ENCODE data around the gene NR2F1.

NR2F1 gene

DNA sequence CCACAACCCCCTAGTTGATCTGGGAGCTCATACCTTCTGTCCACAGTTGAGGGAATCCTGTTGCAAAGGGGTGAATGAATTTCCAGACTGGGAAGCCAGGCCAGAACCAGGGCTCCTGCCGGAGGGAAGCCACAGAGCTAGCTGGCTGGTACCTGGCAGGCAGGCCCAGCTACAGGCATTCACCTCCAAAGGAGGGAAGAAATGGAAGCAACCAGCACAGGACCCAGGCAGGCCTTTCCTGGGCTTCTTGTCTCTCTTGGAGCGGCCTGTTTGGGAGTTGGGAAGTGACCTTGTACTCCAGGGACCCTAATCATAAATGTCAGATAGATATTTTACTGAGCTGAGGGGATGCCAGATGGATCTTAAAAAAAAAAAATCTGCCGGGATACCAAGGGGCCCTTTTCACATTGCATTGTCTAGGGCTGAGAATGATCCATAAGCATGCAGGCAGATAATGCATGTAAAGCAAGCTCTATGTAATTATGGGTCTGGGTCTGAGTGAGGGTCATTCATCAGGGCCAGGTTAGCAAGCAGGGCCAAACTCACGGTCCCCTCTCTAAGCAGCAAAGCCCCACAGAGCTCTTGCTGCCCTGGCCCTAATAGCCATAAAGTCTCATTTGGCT, 8.4 kb downstream of the NR2F1 start:
- no peak for DNase-seq

- DNase-seq = no peak
These were observed 9.9 kb downstream of the NR2F1 start for GRCh38 chr5:93592883-93593282.

DNA sequence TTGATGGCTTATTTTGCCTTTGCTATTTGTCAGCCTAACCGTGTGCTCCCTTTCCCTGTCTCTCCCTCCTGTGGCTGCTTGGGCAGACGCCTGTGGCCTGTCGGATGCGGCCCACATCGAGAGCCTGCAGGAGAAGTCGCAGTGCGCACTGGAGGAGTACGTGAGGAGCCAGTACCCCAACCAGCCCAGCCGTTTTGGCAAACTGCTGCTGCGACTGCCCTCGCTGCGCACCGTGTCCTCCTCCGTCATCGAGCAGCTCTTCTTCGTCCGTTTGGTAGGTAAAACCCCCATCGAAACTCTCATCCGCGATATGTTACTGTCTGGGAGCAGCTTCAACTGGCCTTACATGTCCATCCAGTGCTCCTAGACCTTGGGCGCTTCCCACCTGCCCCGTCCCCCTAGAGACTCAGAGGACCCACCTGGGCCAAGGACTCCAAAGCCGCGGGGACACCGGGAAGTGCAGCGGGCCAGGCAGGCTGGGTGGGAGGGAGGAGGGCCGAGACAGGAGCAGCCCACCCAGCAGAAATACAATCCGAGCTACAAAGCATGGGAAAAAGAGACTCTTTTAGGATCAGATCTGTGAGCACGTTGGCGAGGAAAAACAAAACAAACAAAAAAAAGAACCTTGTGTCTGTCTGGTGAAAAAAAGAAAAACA, 10.6 kb downstream of the NR2F1 start:
- DNase-seq = no peak

- DNase-seq = no peak
These were observed 11.8 kb downstream of the NR2F1 start for GRCh38 chr5:93594591-93595419.

GRCh38 chr5:93595420-93596147, 12.6 kb downstream of the NR2F1 start:
- DNase-seq = no peak

- no peak for DNase-seq
These were observed 13.3 kb downstream of the NR2F1 start for GRCh38 chr5:93596310-93596675.

DNA sequence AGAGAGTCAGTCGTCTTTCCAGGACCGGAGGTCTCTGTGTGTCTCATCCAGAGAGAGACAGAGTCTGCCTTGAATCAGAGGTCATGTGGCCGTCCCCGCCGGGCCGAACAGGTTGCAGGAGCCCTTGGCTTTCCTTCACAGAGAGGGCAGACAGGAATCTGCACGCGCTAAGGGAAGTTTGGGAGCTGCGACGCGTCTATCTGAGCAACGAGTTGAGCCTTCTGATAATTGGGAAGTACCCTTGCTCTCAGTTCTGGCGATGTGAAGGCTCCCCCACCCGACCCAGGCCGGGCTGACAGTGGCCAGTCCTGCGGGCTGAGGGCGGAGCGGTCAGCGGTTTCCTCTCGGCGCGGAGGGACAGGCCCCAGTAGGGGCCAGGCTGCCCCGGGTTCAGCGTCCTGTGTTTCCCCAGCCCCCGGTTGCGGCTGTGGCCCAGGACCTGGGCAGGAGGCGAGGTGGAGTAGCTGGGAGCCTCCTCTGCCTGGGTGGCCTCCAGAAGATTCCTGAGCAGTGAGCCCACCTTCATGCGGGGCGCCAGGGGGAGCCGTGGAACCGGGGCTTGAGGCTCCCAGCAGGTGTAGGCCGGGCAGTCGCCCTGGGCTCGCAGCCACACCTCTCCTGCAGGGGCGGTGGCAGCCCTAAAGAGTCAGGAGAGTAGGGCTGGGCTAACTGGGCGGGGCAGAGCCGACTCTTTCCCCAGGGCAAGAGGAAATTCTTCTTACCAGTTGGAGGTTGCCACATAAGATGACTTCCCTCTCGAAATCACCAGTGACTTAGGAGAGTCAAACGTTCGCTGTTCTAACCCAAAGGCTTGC, 13.9 kb downstream of the NR2F1 start:
- DNase-seq = no peak

- no peak for DNase-seq
These were observed 15.3 kb downstream of the NR2F1 start for GRCh38 chr5:93598091-93599000.

DNA sequence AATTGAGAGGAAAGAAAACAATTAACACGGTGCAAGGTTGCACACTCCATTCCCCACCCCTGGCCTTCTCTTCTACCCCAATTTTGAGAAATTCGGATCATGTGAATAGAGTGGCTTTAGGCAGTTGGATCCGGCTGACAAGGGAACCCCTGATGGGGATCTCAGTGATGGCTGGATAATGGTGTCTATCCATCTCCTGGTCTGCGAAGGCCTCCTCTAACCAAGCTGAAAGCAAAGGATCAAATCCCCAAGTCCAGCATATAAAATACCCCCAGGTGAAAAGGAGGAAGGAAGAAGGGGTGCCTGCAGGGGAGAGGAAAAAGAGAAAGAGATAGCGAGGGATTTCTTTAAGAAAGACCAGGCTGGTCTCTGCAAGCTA, 16.0 kb downstream of the NR2F1 start:
- no peak for DNase-seq

- DNase-seq = no peak
These were observed 16.5 kb downstream of the NR2F1 start for GRCh38 chr5:93599399-93600120.

GRCh38 chr5:93600409-93601070, 17.5 kb downstream of the NR2F1 start:
- DNase-seq = no peak

DNA sequence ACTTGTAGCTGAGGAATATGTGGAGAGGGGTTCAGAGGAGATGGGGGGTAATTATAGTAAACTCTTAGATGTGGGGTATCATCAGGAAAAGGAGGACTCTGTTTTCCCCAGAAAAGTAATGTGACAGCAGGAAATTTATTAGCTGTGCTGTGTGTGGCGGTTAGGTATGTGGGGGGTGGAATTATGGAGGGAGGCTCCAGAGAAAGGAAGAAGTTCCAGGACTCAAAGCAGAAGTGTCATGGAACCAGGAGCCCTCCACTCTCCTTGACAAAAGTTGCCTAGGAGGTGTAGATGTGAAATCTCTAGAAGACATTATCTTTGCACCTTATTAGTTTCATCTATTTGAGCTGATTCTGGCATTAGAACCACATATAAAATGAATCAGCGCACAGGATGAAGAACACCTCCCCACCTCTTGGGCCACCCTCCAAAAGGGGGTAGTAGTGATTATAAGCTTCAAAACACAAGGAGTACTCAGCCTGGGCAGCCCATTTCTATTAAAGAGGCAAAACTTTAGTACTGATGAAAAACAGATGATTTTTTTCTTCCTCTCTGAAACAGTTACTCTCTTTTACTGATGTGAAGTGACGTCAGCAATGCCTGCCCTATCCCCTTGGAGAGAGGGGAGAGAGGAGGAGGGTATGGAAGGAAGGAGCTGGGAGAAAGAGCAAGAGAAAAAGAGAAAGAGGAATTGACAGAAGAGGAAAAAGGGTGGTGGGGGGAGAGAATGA, 18.2 kb downstream of the NR2F1 start:
- no peak for DNase-seq

- DNase-seq = no peak
These were observed 18.8 kb downstream of the NR2F1 start for GRCh38 chr5:93601802-93602155.

- no peak for DNase-seq
These were observed 19.4 kb downstream of the NR2F1 start for GRCh38 chr5:93602241-93603077.

DNA sequence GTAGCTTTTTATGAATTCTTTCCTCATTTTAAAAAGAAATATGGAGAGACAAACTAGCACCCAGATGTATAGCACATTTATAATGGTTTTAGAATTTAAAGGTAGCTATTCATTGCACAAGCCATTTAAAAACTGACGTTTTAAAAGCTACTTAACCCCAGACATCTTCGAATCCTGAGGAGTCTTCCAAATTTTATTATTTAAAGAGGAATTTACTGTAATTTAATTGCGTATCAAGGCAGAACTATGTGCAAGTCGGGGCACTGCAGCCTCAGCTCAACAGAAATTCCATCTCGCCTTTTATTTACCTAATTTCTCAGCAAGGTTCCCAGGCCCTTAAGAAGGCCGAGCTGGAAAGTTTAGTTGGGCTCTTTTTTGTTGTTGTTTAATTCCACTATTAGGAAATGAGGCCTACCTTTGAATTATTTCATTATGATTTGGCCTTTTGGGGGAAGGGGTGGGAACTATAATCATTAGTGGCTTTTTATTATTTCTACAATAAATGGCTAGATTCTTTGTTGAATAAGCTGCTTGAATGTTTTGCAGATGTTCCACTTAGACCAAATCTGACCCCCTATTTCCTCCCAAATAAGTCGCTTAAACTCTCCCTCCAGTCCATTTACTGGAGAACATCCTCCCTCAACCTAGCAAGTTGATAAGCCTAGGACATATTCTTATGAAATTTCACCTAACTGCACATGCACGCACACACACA, 20.2 kb downstream of the NR2F1 start:
- DNase-seq = no peak

DNA sequence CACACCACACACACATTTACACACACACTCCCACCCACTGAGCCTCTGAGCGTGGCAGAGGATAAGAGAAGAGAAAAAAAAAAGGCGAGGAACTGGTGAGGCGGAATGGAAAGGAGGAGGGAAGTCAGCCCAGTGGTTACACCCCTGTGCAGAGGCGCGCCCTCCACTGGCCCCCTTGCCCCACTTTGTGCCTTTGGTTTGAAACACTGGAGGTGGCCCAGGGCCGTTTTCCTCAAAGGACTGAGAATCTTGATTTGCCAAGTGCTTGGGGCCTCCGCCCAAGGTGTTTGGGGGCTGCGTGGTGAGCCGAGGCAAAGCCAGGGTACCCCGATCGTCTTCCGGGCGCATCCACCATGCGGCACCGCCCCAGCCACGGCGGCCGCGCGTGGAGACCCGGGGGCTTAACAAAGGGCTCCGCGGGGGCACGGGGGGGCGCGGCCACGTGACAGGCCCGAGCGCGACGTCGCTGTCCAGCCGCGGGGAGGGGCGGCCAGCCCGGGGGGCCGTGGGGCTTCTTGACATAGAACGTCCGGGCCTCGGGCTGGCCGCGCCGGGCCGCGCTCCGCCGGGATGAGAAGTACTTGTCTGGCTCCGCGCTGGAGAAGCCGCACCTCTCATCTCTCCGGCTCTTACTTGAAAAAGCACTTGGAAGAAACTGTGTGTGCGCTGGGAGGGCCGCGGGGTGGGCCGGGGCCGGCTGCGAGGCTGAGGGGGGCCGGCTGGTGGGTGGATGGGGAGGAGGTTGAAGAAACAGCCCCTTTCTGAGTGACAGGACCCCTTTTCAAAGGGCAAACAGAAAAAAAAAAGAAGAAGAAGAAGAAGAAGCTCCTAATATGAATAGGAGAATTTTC, 21.0 kb downstream of the NR2F1 start:
- no peak for DNase-seq
